WTC11 (cell line): ENCODE data around the gene AMN. TPM values are rescaled to one million over a fixed set of nuclear protein-coding genes. Genes with fewer than 3 reads are reported as not detected.
A peak's percentile ranks its signal among the peaks of the same experiment; 100 is the strongest.

ENCODE experiments used
- ATAC-seq: fragments of 200-7000 bp; cut with Tn5 transposase; 2 replicates; pipeline ENCODE4 v1.10.0; 2021; ENCODE audit warnings: mild to moderate bottlenecking, moderate library complexity
- CTCF ChIA-PET: fragments of 300-600 bp; sonication (Branson Sonifier 250); formaldehyde crosslinking; loops from one replicate; lab custom pipeline; 2021; ENCODE audit warnings: antibody characterized with exemption; lab: Charles Lee
- POLR2A ChIA-PET: fragments of 350-600 bp; sonication (Branson Sonifier 250); formaldehyde crosslinking; loops from one replicate; lab custom pipeline; 2021; ENCODE audit warnings: antibody characterized with exemption; lab: Charles Lee
- DNase-seq: peaks from one replicate; pipeline ENCODE4 v3.0.0; 2021; ENCODE audit warnings: low spot score
- H3K27ac Mint-ChIP-seq: 2 replicates; pipeline ENCODE4 v1.8.0; 2021; ENCODE audit warnings: mixed read lengths
- H3K27me3 Mint-ChIP-seq: 2 replicates; pipeline ENCODE4 v1.8.0; 2021; ENCODE audit warnings: low read depth, mild to moderate bottlenecking, moderate library complexity, mixed read lengths
- H3K36me3 Mint-ChIP-seq: 2 replicates; pipeline ENCODE4 v1.8.0; 2021; ENCODE audit warnings: mixed read lengths
- H3K4me1 Mint-ChIP-seq: 2 replicates; pipeline ENCODE4 v1.8.0; 2022; ENCODE audit warnings: mixed read lengths
- H3K4me3 Mint-ChIP-seq: 2 replicates; pipeline ENCODE4 v1.8.0; 2021; ENCODE audit warnings: mild to moderate bottlenecking, moderate library complexity, mixed read lengths
- H3K9me3 Mint-ChIP-seq: 2 replicates; pipeline ENCODE4 v1.8.0; 2021; ENCODE audit warnings: mixed read lengths
- ATF1 ChIP-seq: sonication (generic); formaldehyde crosslinking; IDR thresholded peaks from 2 replicates; pipeline ENCODE4 v1.8.1; 2023; ENCODE audit warnings: mild to moderate bottlenecking, moderate library complexity, missing genetic modification reagents
- ATF2 ChIP-seq: sonication (generic); formaldehyde crosslinking; IDR thresholded peaks from 2 replicates; pipeline ENCODE4 v1.8.1; 2022; ENCODE audit warnings: low read depth, missing genetic modification reagents, borderline replicate concordance
- CDX4 ChIP-seq: fragments of 250-450 bp; sonication (Bioruptor Pico); IDR thresholded peaks from 2 replicates; pipeline ENCODE4 v1.9.0; 2021; ENCODE audit warnings: moderate library complexity, mild to moderate bottlenecking, inconsistent platforms, borderline replicate concordance
- FOXP1 ChIP-seq: sonication (generic); formaldehyde crosslinking; IDR thresholded peaks from 2 replicates; pipeline ENCODE4 v1.8.0; 2022; ENCODE audit warnings: missing genetic modification reagents, mild to moderate bottlenecking, moderate library complexity, borderline replicate concordance
- GTF2I ChIP-seq: fragments of 250-450 bp; sonication (Bioruptor Pico); conservative IDR thresholded peaks from 2 replicates; pipeline ENCODE4 v1.4.0; 2021; ENCODE audit warnings: mild to moderate bottlenecking
- HMGXB4 ChIP-seq: sonication (generic); formaldehyde crosslinking; IDR thresholded peaks from 2 replicates; pipeline ENCODE4 v1.8.1; 2023; ENCODE audit warnings: mild to moderate bottlenecking, moderate library complexity, missing genetic modification reagents
- IRF2 ChIP-seq: sonication (generic); formaldehyde crosslinking; IDR thresholded peaks from 2 replicates; pipeline ENCODE4 v1.8.0; 2022; ENCODE audit warnings: low read depth, missing genetic modification reagents, borderline replicate concordance
- KAT7 ChIP-seq: sonication (generic); formaldehyde crosslinking; IDR thresholded peaks from 2 replicates; pipeline ENCODE4 v1.8.1; 2023; ENCODE audit warnings: missing genetic modification reagents, mild to moderate bottlenecking, borderline replicate concordance
- MLX ChIP-seq: sonication (generic); formaldehyde crosslinking; IDR thresholded peaks from 2 replicates; pipeline ENCODE4 v1.8.1; 2023; ENCODE audit warnings: mild to moderate bottlenecking, missing genetic modification reagents, moderate library complexity
- NR1H2 ChIP-seq: sonication (generic); formaldehyde crosslinking; IDR thresholded peaks from 2 replicates; pipeline ENCODE4 v1.9.0; 2021; ENCODE audit warnings: mild to moderate bottlenecking, moderate library complexity, missing genetic modification reagents
- NR2C2 ChIP-seq: sonication (generic); formaldehyde crosslinking; IDR thresholded peaks from 2 replicates; pipeline ENCODE4 v1.8.0; 2022; ENCODE audit warnings: mild to moderate bottlenecking, missing genetic modification reagents
- PRDM15 ChIP-seq: sonication (generic); formaldehyde crosslinking; IDR thresholded peaks from 2 replicates; pipeline ENCODE4 v1.8.0; 2022; ENCODE audit warnings: missing genetic modification reagents
- SP1 ChIP-seq: sonication (generic); formaldehyde crosslinking; conservative IDR thresholded peaks from 2 replicates; pipeline ENCODE4 v1.8.1; 2022; ENCODE audit warnings: missing genetic modification reagents
- USF2 ChIP-seq: sonication (generic); formaldehyde crosslinking; IDR thresholded peaks from 2 replicates; pipeline ENCODE4 v1.8.1; 2023; ENCODE audit warnings: mild to moderate bottlenecking, missing genetic modification reagents, moderate library complexity
- ZMAT4 ChIP-seq: fragments of 250-450 bp; sonication (Bioruptor Pico); IDR thresholded peaks from 2 replicates; pipeline ENCODE4 v1.9.0; 2021; ENCODE audit warnings: mild to moderate bottlenecking
- ZNF121 ChIP-seq: sonication (generic); formaldehyde crosslinking; IDR thresholded peaks from 2 replicates; pipeline ENCODE4 v1.8.0; 2023; ENCODE audit warnings: missing genetic modification reagents
- ZNF671 ChIP-seq: fragments of 250-450 bp; sonication (Bioruptor Pico); IDR thresholded peaks from 2 replicates; pipeline ENCODE4 v1.8.0; 2021; ENCODE audit warnings: mild to moderate bottlenecking
- total RNA-seq: library from RNA; stranded (reverse); gene quantifications from 3 replicates; pipeline ENCODE4 v1.2.3, GENCODE V29; 2021

The AMN gene
- total RNA-seq, 1 experiment from 2014 or later, result 2.8 TPM

- H3K27me3 Mint-ChIP-seq, result no peaks in the 10 kb centered on the region
- 0 out of 2 replicates have a peak overlapping the region, but pooled peaks have one; percentile 35 for H3K27ac Mint-ChIP-seq
- H3K36me3 Mint-ChIP-seq, result no peaks in the 10 kb centered on the region
- POLR2A ChIA-PET, result no interaction called here
- TF ChIP-seq MLX, result no peak
- no peak for TF ChIP-seq USF2
- TF ChIP-seq ZNF121 (CRISPR knock-in tag), result no peak
- TF ChIP-seq FOXP1, result no peak
- TF ChIP-seq PRDM15 (CRISPR knock-in tag), result no peak
- no peak for TF ChIP-seq CDX4 (CRISPR knock-in tag)
- no peak for TF ChIP-seq HMGXB4 (CRISPR knock-in tag)
- TF ChIP-seq NR2C2 (CRISPR knock-in tag), result no peak
- TF ChIP-seq GTF2I, result no peak
- TF ChIP-seq IRF2 (CRISPR knock-in tag), result no peak
- TF ChIP-seq SP1 (CRISPR knock-in tag), result no peak
- TF ChIP-seq ZMAT4, result no peak
- TF ChIP-seq NR1H2 (CRISPR knock-in tag), result no peak
- no peak for TF ChIP-seq KAT7
- no peak for TF ChIP-seq ATF2 (CRISPR knock-in tag)
- TF ChIP-seq ZNF671 (CRISPR knock-in tag), result no peak
- TF ChIP-seq ATF1 (CRISPR knock-in tag), result no peak
- no peak overlapping the region for H3K4me3 Mint-ChIP-seq
- no peaks in the 10 kb centered on the region for H3K9me3 Mint-ChIP-seq
- no peaks in the 10 kb centered on the region for H3K4me1 Mint-ChIP-seq
- CTCF ChIA-PET, result no interaction called here
- DNase-seq (no peak), ATAC-seq (no peak)
These were observed 36.6 kb upstream of the AMN start for GRCh38 chr14:102885737-102886447.
